Measurements from ENCODE around the gene SSTR4.
"Not testable (repeated sequence)": the region's sequence is repeated elsewhere in the genome, so short reads cannot be mapped to it uniquely, and the experiment has no call there.

SSTR4 gene, protein sequence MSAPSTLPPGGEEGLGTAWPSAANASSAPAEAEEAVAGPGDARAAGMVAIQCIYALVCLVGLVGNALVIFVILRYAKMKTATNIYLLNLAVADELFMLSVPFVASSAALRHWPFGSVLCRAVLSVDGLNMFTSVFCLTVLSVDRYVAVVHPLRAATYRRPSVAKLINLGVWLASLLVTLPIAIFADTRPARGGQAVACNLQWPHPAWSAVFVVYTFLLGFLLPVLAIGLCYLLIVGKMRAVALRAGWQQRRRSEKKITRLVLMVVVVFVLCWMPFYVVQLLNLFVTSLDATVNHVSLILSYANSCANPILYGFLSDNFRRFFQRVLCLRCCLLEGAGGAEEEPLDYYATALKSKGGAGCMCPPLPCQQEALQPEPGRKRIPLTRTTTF

DNA sequence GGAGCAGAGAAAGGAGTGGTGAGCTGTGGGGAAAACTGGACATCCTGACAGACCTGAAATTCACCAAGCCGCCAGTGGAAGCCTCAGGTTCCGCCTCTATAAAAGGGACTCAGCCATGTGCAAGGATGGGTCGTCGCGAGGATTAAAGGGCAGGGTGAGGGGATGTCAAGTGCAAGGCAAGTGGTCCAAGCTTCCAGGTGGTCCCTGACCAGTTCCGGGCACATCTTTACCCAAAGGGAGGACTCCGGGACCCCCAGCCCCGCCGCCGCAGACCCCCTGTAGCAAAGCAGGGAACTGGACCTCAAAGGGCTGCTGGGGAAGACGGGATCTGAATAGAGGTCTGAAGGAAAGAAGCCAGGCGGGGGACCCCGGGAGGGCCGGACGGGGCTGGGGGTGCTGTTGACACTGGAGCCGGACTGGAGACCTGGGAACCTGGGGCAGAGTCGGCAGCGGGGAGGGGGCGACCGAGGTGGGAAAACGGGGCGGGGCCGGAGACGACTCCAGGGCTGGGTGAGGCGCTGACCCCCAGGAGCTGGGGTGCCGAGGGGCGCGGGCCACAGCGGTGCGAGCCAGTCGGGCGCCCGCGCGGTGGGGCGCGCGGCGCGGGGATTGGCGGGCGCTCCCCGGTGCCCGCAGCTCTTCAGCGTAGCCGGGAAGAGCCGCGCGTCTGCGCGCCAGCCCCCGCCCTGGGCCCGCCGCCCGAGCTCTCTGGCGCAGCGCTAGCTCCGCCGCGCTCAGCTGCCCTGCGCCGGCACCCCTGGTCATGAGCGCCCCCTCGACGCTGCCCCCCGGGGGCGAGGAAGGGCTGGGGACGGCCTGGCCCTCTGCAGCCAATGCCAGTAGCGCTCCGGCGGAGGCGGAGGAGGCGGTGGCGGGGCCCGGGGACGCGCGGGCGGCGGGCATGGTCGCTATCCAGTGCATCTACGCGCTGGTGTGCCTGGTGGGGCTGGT lies at the start of gene SSTR4:
Gene SSTR4 (plus strand): TSS at position 592 of the 951 bp plus-strand sequence. CDS start 172 bp downstream, at position 764.
- DNase-seq = no peak

- DNase-seq = no peak
Observed at GRCh38 chr20:22986601-22987000, 48.5 kb upstream of the SSTR4 start.

- not testable (repeated sequence) for DNase-seq
Observed at GRCh38 chr20:22991424-22991823, 43.7 kb upstream of the SSTR4 start.

DNA sequence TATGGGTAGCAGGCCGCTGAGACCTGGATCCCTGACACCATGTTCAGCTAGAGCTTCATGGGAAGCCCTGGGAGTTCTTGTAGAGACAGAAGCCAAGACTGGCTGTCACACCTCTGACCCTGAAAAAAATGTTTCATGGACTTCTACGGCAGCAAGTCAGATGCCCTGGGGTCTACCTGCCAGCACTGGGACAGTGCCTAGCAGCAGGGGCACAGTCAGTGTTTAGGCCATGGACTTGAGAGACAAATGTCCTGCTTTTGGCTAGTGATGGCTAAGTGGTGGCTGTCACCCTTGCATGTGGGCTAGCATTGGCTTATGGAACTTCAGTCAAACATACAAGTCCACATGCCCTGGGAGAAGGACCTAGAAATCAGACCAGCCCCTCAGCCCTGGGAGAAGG lies 41.3 kb upstream of the SSTR4 start:
- no peak for DNase-seq

DNA sequence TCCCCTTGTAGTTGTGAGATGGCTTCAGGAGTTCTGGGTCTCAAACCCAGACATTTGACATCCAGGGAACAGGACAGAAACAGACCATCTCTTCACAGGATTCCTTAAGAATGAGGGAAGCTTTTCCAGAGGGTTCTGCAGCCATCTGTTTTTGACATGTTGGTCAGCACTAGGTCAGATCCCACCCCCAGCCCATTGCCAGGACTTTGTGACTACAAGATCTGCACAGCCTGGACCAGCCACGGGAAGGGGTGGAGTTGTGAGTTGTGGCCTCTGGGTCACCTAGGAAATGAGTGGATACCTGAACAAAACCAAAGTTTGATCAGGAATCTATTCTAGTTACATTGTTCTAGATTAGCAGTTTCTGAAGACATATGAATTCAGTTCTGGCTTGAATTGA lies 39.2 kb upstream of the SSTR4 start:
- DNase-seq = no peak

- no peak for DNase-seq
Observed at GRCh38 chr20:22998476-22998875, 36.6 kb upstream of the SSTR4 start.

GRCh38 chr20:22999756-23000155 lies 35.4 kb upstream of the SSTR4 start:
- DNase-seq = no peak

DNA sequence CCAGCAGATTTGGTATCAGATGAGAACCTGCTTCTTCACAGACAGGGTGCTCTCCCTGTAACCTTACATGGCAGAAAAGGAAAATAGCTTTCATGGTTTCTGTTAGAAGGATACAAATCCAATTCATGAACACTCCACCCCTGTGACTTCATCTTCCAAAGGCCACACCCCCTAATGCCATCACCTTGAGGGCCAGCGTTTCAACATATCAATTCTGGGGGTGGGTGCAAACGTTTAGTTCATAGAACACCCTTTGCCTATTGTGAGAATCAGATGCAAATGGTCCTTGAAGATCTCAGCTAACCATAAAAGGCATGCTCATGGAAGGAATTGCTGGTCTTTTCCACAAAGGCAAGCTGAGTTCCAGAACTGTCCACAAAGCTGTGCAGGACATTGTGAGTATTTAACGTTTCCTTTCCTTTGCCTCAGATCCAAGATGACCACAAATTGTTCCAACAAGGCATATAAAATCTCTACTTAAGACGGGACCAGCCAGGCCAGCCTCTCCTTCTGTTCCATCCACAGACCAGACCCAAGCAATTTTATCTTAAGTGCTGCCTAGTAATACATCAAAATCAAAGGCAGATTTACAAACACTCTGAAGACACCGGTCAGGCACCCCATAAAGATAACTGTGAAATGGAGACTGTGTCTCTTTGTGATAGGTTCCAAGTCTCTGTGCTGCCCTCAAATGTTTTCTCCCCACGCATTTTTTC lies 34.7 kb upstream of the SSTR4 start:
- DNase-seq = no peak

DNA sequence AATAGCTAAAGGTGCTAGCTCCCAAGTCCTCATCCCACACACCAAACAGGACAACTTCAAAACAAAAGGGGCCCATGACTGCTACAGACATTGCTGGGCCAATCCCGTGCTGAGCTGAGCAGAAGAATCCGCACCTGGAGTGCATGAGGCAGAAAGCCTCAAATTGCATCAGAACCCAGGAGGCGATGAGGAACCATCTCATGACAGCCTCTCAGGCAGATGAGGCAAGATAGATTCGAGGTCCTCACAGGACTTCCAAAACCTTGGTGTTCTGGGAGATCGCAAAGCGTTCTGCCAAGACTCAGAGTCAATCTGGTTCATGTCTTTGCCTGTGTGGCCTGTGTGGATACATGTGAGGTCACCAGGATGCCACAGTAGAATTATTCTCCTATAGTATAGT lies 32.8 kb upstream of the SSTR4 start:
- no peak for DNase-seq

DNA sequence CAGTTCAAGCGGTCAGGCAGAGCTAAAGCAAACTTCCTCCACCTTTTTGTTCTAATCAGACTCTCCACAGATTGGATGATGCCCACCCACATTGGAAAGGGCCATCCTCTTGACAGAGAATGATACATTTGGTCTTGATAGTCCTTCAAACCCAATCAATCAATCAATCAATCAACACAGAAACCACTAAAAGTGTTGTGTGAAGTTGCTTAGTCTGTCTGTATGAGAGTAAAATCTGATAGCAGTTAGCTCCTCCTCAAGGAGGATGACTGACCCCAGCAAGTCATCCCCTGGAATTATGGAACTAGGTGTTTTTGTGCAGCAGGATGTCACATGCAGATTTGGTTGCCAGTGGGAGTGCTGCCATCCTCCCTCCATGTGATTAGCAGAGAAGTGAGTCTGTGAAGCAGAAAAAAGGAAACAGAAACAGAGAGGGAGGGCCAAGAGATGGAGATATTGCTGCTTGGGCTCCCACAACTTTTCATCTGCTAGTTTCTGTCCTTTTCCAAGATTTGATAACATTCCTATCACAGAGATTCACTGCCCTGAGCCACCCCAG lies 32.0 kb upstream of the SSTR4 start:
- DNase-seq = no peak

- no peak for DNase-seq
Observed at GRCh38 chr20:23003881-23004460, 31.1 kb upstream of the SSTR4 start.

- DNase-seq = no peak
Observed at GRCh38 chr20:23005776-23006175, 29.3 kb upstream of the SSTR4 start.

DNA sequence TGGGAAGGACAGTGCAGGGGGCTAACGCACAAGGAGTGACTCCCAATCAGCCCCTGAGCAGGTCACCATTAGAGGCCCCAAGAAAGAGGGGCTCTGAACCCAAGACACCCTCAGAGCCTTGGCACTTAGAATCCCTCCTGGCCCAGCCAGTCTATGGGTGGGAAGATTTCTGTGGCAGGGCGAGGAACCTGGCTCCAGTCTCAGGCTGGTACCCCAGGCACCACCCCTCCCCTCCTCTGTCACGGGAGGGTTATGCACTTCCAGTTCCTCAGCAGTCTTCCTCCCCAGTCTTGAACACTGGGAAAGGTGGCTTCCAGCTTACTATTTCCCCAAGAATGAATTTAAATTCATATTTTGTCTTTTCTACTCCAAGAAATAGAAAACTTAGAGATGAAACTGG lies 27.6 kb upstream of the SSTR4 start:
- no peak for DNase-seq

DNA sequence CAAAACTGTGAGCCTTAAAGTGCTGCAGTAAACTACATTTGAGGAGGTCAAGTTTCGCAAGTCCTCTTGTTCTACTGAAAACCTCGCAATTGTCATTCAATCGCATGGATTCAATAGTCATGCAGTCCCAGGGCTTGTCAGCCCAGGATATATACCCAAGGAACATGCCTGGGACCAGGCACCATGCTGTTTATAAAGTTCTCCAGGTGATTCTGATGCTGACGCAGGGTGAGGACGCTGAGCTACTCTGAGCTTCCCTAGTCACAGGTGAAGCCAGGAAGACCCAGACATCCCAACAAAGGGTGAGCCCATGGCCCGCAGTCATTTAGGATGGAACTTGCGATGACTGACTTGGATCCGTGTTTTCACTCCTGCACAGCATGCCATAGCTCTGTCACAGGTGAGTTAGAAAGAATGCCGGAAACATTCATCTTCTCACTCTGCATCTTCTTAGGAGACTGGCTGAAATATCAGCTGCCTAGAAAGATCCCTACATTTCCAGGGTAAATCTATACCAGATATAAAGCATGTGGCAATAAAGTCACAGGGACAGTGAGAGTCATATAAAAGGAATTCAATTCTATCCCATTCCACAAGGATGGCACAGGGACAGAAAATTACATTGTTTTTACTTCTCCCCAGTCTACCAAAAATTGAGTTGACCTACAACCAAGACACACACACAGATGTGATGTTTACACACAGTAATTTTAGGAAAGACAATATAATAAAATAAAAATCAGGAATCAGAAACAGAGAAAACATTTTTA lies 27.0 kb upstream of the SSTR4 start:
- no peak for DNase-seq

GRCh38 chr20:23008667-23009066 lies 26.4 kb upstream of the SSTR4 start:
- no peak for DNase-seq

GRCh38 chr20:23009636-23010035 lies 25.5 kb upstream of the SSTR4 start:
- no peak for DNase-seq

DNA sequence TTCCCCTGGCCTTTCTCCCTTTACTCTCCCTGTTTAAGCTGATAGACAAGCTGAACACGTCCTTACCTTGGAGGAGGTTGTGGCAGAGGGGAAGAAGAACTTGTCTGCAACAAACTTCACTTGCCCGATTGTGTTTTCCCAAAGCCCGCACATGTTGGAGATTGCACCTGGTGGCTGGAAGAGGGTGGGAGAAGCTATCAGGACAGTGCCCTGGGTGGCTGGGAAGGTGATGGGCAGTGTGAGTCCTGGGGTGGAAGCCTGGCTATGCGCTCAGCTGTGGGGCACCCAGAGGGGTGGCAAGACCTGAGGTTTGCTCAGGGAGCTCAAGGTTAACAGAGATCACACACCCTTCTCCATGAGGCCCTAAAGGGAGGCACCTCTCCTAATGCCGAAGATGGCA lies 25.0 kb upstream of the SSTR4 start:
- DNase-seq = no peak

DNA sequence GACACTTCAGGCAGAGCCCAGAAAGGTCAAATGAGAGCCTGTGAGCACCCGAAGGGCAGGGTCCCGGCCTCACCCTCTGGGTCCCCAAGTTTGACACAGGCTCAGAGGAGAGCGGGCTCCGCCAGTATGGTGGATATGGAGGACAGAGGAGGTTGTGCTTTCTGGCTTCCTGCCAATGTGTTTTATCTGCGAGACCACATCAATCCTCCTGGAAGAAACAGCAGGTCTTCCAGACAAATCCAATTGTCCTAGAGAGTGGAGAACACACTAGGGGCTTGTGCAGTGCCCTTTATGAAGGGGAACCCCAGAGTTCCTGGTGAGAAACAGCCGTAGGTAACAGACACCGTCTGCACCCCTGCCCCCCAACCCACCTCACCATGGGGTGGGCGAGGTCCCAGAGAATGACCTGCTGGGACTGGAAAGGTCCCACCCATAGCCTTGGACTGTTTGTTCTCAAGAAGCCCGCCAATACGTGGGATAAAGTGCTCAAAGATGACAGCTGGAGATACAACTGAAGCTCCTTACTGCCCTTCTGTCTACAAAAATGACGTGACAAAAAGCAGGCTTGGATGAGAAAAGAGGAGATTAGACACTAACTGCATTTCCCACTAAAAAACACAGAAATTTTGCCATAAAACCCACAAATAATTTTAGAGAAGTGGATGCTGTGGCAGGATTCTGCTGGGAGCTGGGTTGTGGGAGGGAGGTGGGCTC lies 23.9 kb upstream of the SSTR4 start:
- no peak for DNase-seq

DNA sequence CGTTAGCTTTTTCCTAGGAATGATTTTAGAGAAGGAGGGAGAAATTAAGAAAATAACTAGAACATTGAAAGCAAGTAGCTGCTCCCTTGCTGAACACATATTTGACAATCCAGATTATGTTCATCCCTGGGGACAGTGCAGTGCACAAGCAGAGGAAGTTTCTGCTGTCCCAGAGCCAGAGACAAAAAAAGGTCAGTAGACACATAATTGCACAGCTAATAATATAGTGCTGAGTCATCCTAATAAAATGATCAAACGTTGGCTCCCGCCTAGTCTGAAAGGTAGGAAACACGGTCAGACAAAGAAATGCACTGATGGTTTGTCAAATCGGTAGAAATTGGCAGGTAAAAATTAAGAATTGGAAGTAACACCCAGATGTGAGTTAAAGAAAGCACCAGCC lies 21.7 kb upstream of the SSTR4 start:
- DNase-seq = no peak

GRCh38 chr20:23017516-23017915 lies 17.6 kb upstream of the SSTR4 start:
- no peak for DNase-seq

- DNase-seq = no peak
Observed at GRCh38 chr20:23018432-23018831, 16.7 kb upstream of the SSTR4 start.

All from CD4-positive, alpha-beta T cell treated with Interleukin-15 for 1 hour (primary cell).